Rectal smooth muscle tissue (tissue), 1 donor: ENCODE measurements around the gene SFXN3.

Experiments used
- H3K27ac ChIP-seq: one replicate; pipeline ENCODE4 v1.7.0; 2013; ENCODE audit warnings: low read depth, low read length, inconsistent platforms
- H3K27me3 ChIP-seq: one replicate; pipeline ENCODE4 v1.7.0; 2013; ENCODE audit warnings: low read length; ENCODE audit not compliant: control insufficient read depth, insufficient read depth
- H3K36me3 ChIP-seq: one replicate; pipeline ENCODE4 v1.7.0; 2013; ENCODE audit warnings: low read length; ENCODE audit not compliant: control insufficient read depth, insufficient read depth
- H3K4me1 ChIP-seq: one replicate; pipeline ENCODE4 v1.7.0; 2013; ENCODE audit warnings: low read length; ENCODE audit not compliant: control insufficient read depth, insufficient read depth
- H3K4me3 ChIP-seq: one replicate; pipeline ENCODE4 v1.7.0; 2013; ENCODE audit warnings: low read length
- H3K9ac ChIP-seq: one replicate; pipeline ENCODE4 v1.7.0; 2013; ENCODE audit warnings: low read length

Gene SFXN3

GRCh38 chr10:101002456-101002855 is 28.6 kb upstream of the SFXN3 start:
- no peak overlapping the region for H3K4me3 ChIP-seq
- no peaks in the 10 kb centered on the region for H3K27me3 ChIP-seq
- H3K36me3 ChIP-seq = peaks cover 19% of the 10 kb centered on the region
- peak overlapping the region; percentile 93 for H3K27ac ChIP-seq
- H3K9ac ChIP-seq = no peak overlapping the region
- peaks cover 31% of the 10 kb centered on the region for H3K4me1 ChIP-seq

- Histone ChIP-seq H3K36me3 (peaks cover 19% of the 10 kb centered on the region), H3K4me3 (no peak overlapping the region), H3K4me1 (peaks cover 32% of the 10 kb centered on the region), H3K27me3 (no peaks in the 10 kb centered on the region), H3K9ac (no peak overlapping the region), H3K27ac (no peak overlapping the region)
Measured at GRCh38 chr10:101003639-101004206, 27.3 kb upstream of the SFXN3 start.

- peaks cover 19% of the 10 kb centered on the region for H3K36me3 ChIP-seq
- H3K27me3 ChIP-seq = no peaks in the 10 kb centered on the region
- no peak overlapping the region for H3K4me3 ChIP-seq
- H3K9ac ChIP-seq = no peak overlapping the region
- no peak overlapping the region for H3K27ac ChIP-seq
- H3K4me1 ChIP-seq = peaks cover 30% of the 10 kb centered on the region
Measured at GRCh38 chr10:101005361-101005760, 25.7 kb upstream of the SFXN3 start.

- Histone ChIP-seq H3K27me3 (no peaks in the 10 kb centered on the region), H3K4me3 (no peak overlapping the region), H3K4me1 (peaks cover 26% of the 10 kb centered on the region), H3K27ac (no peak overlapping the region), H3K36me3 (peaks cover 19% of the 10 kb centered on the region), H3K9ac (no peak overlapping the region)
Measured at GRCh38 chr10:101005869-101006567, 25.0 kb upstream of the SFXN3 start.

GRCh38 chr10:101006593-101007098 is 24.4 kb upstream of the SFXN3 start:
- H3K36me3 ChIP-seq = peaks cover 19% of the 10 kb centered on the region
- no peak overlapping the region for H3K9ac ChIP-seq
- peak overlapping the region; percentile 27 for H3K27ac ChIP-seq
- no peak overlapping the region for H3K4me3 ChIP-seq
- H3K27me3 ChIP-seq = no peaks in the 10 kb centered on the region
- peaks cover 20% of the 10 kb centered on the region for H3K4me1 ChIP-seq

GRCh38 chr10:101007099-101007711 is 23.8 kb upstream of the SFXN3 start:
- Histone ChIP-seq H3K9ac (no peak overlapping the region), H3K36me3 (peaks cover 19% of the 10 kb centered on the region), H3K4me1 (peaks cover 14% of the 10 kb centered on the region), H3K27me3 (no peaks in the 10 kb centered on the region), H3K4me3 (no peak overlapping the region), H3K27ac (peak overlapping the region; percentile 27)

- Histone ChIP-seq H3K36me3 (peaks cover 16% of the 10 kb centered on the region), H3K27ac (peak overlapping the region; percentile 44), H3K27me3 (no peaks in the 10 kb centered on the region), H3K9ac (no peak overlapping the region), H3K4me1 (peaks cover 16% of the 10 kb centered on the region), H3K4me3 (no peak overlapping the region)
Measured at GRCh38 chr10:101007915-101008822, 22.9 kb upstream of the SFXN3 start.

GRCh38 chr10:101008823-101009423 is 22.1 kb upstream of the SFXN3 start:
- H3K4me3 ChIP-seq = no peak overlapping the region
- peaks cover 18% of the 10 kb centered on the region for H3K4me1 ChIP-seq
- H3K27me3 ChIP-seq = no peaks in the 10 kb centered on the region
- peaks cover 11% of the 10 kb centered on the region for H3K36me3 ChIP-seq
- no peak overlapping the region for H3K9ac ChIP-seq
- H3K27ac ChIP-seq = peak overlapping the region; percentile 44

GRCh38 chr10:101010329-101010728 is 20.7 kb upstream of the SFXN3 start:
- Histone ChIP-seq H3K36me3 (peaks cover 4% of the 10 kb centered on the region), H3K4me3 (no peak overlapping the region), H3K9ac (no peak overlapping the region), H3K27ac (no peak overlapping the region), H3K4me1 (peaks cover 21% of the 10 kb centered on the region), H3K27me3 (no peaks in the 10 kb centered on the region)

GRCh38 chr10:101011517-101012423 is 19.3 kb upstream of the SFXN3 start:
- Histone ChIP-seq H3K27me3 (peaks cover 4% of the 10 kb centered on the region), H3K27ac (no peak overlapping the region), H3K4me1 (peaks cover 21% of the 10 kb centered on the region), H3K9ac (no peak overlapping the region), H3K4me3 (no peak overlapping the region), H3K36me3 (no peaks in the 10 kb centered on the region)
